NK-92 (cell line): Measurements from ENCODE around the gene MYO1D.

ENCODE experiments used
- DNase-seq: peaks from one replicate; lab custom pipeline; 2025; ENCODE audit not compliant: unreplicated experiment; lab: John Stamatoyannopoulos, UW

MYO1D gene

DNA sequence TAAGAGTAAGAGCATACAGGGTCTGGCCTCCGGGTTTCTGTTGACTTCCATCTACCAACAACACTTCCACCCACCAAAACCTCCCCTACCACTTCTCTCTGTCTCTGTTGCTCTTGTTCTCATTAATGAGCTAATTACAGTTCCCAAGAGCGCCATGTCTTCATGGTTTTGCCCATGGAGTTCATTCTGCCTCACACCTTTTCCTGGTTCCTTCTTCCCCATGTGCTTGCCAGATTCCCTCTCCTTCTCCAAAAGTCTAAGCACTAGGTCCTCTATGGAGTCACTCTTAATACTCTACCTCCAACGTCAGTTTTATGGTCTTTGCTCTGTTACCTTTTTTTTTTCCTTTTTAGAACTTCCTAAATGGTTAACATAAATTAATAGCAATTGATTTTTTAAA, 92.8 kb downstream of the MYO1D start:
- DNase-seq: no peak

DNA sequence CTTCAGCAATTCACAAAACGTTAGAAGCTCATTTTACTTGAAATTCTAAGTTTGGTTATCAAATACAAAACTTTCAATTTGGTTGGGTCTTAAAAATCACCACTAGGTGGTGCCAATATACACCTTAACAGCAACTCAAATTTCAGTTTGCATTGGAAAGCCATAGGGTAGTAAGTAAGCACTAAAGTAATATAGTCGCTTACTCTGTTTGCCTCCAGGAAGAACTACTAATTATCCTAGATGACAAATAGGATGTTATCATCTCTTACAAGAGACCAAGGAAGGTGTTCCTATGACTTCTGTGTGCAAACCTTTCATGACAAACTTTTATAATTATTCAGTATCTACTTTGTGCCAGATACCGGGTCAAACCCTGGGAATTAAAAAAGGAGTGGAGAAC, 93.3 kb downstream of the MYO1D start:
- no peak for DNase-seq

DNA sequence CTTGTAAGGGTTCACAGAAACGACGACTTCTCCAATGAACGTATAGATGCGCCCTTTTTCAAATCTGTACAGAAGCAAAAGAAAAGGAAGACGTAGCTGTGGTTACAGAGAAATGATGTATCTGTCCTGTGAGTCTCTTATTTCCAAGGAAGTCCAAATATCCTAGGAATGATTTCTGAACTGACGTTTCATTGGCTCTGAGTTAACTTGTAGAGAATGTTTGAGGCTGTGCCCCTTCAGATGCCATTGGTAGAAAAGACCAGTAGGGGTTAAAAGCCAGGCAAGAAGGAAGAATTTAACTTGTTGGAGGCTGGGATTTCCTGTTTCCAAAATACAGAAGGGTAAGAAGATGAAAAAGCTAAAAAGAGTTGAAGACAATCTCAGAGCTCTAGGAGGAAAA, 96.2 kb downstream of the MYO1D start:
- DNase-seq: no peak

DNA sequence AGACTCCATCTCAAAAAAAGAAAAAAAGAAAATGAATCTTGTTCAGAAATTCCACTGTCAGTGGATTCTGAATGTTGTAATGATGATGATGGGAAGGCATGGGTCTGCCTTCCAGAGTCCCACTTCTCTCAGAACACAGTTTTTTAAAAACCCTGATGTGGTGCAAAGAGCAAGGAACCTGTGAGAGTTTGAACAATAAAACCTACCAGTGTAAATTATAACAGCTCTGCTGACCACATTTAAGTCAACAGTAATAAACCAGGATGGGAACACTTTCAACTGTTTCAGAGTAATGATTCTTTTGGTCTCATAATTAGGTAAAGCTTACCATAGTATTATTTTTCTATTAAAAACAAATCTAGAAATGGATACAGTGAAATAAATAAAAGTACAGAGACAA, 99.0 kb downstream of the MYO1D start:
- no peak for DNase-seq

DNA sequence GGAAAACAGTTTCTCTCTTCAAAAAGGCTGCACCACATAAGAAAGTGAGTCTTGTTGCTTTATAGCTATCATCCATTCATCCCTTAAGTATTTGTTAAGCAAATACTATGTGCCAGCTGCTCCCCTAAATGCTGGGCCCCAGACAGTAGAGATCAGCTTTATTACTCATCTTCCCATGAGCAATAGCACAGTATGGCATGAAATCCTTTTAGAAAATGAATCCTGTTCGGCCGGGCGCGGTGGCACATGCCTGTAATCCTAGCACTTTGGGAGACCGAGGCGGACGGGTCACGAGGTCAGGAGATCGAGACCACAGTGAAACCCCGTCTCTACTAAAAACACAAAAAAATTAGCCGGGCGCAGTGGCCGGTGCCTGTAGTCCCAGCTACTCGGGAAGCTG, 99.5 kb downstream of the MYO1D start:
- DNase-seq: no peak

DNA sequence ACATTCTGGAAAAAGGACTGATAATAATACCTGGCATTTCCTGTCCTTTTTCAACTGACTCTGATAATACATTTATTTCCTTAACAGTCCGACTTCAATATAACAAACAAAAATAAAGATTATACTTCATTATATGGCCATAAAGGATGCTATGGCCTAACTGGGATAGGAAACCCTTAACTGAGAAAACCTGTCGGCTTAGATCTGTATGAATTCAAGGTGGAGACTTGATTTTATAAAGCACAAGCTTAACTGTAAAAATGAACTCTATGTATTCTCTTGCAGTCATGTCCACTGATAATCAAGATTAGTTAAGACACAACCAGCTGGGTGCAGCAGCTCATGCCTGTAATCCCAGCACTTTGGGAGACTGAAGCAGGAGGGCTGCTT, 102.2 kb downstream of the MYO1D start:
- DNase-seq: no peak

DNA sequence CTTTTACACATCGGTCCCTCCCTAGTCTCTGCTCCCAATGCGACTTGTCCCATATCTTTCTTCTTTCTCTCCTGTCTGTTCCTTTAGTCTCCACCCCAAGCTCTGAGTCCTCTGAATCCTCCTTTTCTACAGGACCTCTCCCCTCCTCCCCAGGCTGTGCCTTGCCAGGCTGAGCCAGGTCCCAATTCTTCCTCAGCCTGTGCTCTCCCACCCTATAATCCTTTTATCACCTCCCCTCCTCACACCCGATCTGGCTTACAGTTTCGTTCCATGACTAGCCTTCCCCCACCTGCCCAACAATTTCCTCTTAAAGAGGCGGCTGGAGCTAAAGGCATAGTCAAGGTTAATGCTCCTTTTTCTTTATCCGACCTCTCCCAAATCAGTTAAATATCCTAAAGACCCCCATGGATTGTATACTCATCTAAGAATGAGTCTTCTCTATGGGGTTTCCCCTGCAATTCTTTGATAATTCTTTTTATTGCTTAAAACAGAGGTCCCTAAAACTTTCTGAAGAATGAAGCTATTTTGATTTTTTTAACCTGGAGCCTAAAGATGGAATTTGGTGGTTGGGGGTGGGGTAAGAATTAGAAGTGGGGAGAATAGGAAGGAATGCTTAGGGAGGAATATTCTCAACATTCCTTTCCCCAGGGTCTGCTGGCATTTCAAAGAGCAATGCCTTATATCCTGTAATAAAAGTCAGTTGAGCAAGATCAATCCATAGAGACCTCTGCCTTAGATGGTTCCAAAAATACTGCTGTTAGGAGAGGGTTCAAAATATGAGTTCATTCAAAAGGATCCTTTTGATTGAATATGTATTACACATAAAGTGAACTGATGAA, 102.8 kb downstream of the MYO1D start:
- no peak for DNase-seq

DNA sequence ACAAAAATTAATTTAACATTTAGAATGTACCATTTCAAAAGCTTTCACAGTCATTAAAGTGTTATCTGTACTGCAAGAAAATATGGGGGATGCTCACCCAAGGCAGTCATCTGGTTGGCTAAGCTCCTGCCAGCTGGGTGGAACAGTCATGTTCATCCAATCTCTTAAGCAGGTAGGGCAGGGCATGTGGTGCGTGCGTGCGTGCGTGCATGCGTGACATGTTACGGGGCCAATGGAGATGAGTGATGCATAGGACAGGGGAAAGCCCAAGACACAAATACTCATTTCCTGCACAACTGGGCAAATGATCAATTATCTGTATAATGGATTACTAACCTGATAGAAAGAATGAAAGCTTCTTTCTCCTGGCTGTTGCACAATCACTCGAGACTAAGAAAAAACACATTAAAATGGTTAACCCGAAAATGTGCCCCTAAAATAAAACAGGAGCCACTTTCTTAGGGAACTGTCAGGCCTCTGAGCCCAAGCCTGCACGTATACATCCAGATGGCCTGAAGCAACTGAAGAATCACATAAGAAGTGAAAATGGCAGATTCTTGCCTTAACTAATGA, 104.4 kb downstream of the MYO1D start:
- no peak for DNase-seq

DNA sequence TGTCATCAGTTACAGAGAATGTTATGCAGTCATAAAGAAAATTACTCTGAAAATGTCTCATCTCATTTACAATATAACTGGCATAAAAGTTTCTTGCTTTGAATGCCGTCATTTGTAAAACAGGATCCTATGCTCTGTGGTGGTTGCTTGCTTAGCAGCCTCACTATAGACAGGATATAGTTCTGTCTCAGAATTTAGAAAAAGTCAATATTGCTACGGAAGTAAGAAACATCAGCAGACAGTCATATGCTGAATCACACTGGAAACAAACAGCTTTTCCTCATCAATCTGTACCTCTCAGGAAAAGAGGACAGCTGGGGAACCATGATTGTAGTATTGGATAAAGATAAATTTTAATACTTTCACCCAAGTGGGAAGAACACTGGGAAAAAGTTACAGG, 105.5 kb downstream of the MYO1D start:
- DNase-seq: no peak

DNA sequence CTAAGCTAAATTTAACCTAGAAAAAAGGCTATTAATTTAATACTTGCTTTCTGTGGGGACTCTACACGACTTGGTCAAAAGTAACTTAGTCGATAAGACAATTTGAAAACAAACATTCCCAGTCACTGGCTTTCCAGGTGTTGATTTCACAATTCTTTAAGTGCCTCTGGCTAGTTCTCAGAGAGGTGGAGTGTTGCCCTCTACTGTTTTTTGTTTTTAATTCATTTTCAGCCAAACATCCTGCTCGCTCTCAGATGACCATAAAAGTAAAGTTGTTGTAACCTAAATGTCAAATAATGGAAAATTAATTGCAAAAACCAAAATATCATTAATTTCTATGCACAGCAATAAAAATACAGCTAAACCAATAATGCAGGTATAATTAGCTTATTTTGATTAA, 107.1 kb downstream of the MYO1D start:
- DNase-seq: no peak

DNA sequence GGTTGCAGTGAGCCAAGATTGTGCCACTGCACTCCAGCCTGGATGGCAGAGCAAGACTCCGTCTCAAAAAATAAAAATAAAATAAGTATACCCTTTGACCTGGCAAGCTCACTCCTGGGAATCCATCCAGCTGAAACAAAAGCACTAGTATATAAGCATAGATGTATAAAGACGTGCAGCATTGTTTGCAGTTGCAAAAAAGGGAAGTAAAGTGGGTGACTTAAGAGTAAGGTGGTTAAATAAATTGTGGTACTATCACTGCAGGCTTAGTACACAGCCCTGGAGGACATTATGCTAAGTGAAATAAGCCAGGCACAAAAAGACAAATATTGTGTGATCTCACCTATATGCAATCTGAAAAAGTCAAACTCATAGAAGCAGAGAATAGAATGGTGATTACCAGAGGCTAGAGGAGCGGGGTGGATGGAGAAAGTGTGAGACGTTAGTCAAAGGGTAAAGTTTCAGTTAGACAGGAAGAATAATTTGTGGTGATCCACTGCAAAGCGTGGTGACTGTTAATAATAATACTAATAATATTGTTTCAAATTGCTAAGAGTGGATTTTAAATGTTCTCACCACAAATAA, 113.0 kb downstream of the MYO1D start:
- no peak for DNase-seq

DNA sequence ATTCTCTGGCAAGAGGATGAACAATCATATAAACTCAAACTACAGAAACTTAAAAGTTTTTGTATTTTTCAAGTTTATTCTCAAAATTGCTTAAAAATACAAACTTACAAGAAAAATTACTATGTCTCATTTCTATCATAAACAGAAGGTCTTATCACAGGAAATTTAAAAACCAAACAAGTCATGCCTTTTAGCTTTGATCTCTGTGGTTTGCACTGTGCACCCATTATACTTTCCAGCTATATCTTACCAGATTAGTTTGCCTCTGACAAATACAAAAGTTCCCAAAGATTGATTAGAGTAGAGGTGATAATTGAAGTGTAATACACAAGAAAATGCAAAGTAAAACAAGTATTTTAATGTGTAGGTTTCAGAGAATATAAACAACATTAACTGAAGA, 117.4 kb downstream of the MYO1D start:
- DNase-seq: no peak

DNA sequence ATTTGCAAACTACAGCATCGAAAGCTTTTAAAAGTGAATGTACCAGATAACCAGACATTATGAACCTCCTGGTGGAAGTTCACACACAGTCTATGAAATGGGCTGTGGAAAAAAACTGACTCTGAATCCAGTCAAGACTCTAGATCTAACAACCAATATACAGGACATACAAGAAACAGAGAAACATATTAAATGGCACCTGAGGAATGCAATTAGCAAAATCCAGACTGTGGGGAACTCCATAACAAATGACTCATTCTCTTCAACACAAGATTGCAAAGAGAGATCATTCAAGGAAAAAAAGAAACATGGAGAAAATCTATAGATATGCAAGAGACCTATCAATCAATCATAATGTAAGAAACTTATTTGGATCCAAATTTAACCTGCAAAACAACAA, 119.0 kb downstream of the MYO1D start:
- DNase-seq: no peak

DNA sequence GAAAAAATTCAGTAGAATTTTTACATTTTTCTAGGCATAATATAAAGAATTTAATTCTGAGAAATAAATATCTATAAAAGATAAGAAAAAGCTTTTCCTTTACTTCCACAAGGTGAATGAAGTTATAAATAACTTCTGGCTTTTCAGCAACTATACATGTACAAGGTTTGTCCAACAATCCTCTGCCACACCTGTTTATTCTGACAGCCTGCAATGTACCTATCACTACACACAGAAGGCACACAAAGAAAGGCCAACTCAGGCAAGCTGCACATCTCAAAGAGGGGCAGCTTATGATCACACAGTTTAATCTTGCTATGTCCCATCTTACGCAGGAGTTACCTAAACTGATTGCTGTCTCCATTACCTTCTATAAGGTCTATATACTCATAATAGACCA, 120.2 kb downstream of the MYO1D start:
- DNase-seq: no peak

DNA sequence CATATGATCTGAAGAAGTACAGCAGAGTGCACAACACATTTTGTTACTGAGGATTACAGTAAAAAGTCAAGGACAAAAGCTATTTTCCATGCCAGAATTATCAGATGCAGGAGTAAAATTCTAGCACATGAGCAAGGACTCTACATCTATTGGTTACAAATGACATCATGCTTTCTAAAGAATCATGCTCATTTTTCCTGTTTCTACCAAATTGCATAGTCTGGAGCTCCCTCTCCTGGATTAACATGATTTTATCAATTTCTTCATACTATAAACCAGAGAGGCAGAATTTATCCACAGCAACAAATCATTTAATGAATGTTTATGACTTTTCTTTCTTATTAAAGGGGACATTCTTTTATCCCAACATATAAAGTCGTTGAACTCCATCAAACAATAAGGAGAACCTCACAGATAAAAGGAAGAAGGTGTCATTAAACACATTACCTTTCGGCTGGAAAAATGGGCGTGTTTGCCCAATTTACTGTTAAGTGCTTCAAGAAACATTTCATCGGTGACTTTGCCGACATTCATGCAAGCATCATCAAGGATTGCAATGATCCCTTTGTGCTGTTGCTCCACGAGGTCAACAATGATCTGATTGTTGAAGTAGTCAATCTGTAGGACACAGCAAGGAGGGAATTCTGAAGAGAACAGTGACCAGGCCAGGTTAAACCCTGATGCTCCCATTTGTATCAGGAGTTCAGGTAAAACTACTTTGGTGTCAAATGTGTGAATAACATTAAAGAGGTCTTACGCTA, 121.7 kb downstream of the MYO1D start:
- no peak for DNase-seq

DNA sequence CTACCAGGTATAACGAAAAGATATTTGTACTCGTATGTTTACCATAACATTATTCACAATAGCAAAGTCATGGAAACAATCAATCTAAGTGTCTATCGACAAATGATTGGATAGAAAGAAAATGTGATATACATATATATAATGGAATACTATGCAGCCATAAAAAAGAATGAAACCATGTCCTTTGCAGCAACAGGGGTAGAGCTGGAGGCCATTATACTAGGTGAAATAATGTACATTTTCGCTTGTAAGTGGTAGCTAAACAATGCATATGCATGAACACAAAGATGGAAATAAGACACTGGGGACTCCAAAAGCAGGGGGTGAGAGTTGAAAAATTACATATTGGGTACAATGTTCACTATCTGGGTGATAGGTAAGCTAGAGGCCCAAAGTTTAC, 124.0 kb downstream of the MYO1D start:
- DNase-seq: no peak

DNA sequence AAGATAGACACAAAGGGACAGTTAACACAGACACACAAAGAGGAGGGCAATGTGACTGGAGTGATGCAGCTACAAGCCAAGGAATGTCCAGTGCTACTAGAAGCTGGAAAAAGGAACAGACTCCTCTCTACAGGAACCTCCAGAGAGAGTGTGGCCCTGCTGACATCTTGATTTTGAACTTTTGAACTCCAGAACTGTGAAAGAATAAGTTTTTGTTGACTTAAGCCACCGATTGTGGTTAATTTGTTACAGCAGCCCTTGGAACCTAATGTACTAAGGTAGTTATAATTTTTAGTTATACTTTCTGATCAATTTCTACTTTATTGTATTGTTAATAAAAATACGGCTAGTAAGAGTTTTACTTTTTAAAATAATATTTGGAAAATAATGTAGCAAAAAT, 129.1 kb downstream of the MYO1D start:
- DNase-seq: no peak

DNA sequence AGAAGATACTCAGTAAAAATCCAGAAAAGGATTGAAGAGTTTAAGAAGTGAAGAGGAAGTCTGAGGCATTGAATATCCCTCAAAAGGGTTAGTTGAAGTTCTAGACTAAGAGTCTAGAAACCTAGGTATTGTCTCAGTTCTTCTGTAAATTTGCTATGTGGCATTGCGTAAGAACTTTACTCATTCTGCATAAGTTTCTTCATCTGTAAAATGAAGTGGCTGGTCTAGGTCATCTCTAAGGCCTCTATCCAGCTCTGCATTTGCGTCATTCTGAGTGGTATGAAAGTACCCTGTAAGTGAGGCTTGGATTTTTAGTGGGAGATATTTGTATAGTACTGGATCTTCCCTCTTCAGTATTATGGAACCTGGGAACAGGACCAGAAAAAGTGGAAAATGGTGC, 130.2 kb downstream of the MYO1D start:
- no peak for DNase-seq

DNA sequence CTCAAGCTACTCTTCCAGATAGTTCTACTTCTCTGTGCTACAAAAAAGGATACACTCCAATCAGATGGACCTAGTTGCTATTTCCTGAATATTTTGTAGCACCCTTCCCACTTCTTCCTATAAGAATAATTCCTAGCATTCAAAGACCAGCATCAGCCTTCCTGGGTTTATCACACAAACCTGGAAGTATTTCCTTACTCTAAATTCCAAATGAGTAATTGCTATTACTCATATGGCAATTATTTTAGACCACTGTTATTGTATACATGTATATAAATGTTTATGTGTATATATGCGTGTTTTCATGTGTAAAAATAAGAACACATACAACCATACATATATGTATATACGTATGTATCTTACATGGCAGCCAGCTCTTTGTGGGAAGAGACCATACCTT, 130.6 kb downstream of the MYO1D start:
- no peak for DNase-seq

DNA sequence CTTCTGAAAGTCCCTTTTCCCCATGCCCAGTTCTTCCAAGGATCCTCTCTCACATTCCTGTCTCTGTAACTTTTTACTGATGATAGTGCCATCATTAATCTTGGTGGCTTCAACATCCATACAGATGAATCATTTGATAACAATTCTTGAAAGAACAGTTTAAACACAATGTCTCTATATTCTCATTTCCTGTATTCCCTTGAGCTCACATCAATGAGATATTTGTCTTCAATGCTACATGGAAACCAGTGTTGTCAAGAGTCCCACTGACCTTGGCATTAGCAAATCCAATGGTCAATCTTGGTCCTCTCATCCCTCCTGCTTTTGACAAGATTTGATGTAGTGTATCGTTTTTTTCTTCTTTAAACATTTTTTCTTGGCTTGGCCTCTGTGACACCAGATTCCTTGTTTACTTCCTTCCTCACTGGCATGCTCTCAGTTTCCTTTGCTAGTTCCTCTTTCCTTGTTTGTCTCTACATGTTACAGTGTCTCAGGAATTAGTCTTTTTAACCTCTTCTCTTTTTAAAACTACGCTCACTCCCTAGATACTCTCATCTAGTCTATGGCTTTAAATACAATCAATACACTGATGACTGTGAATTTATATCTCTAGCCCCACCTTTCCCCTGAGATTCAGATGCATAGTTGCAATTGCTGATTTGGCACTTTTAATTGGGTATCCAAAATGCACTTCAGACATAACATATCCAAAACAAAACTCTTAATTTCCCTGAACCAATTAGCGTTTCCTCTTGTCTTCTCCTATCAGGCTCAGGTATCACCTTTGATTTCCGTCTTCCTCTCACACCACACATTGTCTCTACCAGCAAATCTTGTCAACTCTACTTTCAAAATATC, 134.0 kb downstream of the MYO1D start:
- DNase-seq: no peak

DNA sequence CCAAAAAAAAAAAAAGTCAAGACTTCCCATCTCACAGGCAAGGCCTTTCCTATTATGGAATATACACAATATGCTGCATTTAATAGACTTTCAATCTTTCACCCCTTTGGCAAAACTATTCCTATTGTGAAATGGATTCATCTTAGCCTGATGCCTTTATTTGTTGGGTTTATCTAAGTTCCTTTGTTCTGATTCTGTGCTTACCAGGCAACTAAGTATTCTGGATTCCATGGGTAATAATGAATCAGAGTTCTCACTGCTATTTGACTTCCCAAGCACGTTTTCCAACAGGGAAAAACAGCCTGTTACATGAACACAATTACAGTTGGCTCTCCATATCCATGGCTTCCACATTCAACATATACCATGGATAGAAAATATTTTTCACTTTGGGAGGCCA, 135.5 kb downstream of the MYO1D start:
- no peak for DNase-seq
